Ishikawa (cell line): ENCODE data around the gene MAP4K3.

Source experiments
- CEBPB ChIP-seq: IDR thresholded peaks from 2 replicates; pipeline ENCODE4 v1.6.1; 2012
- CREB1 ChIP-seq: IDR thresholded peaks from 2 replicates; pipeline ENCODE4 v1.6.1; 2012; ENCODE audit warnings: low read depth
- EGR1 ChIP-seq: IDR thresholded peaks from 2 replicates; pipeline ENCODE4 v1.6.1; 2012
- EP300 ChIP-seq: IDR thresholded peaks from 2 replicates; pipeline ENCODE4 v1.6.1; 2012; ENCODE audit warnings: borderline replicate concordance
- FOXM1 ChIP-seq: IDR thresholded peaks from 2 replicates; pipeline ENCODE4 v1.6.1; 2012; ENCODE audit warnings: low read depth, borderline replicate concordance
- MAX ChIP-seq: IDR thresholded peaks from 2 replicates; pipeline ENCODE4 v1.6.1; 2012
- NFIC ChIP-seq: IDR thresholded peaks from 2 replicates; pipeline ENCODE4 v1.6.1; 2012
- RAD21 ChIP-seq: IDR thresholded peaks from 2 replicates; pipeline ENCODE4 v1.6.1; 2012; ENCODE audit warnings: low read depth
- REST ChIP-seq: IDR thresholded peaks from 2 replicates; pipeline ENCODE4 v1.6.1; 2012; ENCODE audit warnings: low read depth, mild to moderate bottlenecking
- TAF1 ChIP-seq: IDR thresholded peaks from 2 replicates; pipeline ENCODE4 v1.6.1; 2012; ENCODE audit warnings: low read depth, mild to moderate bottlenecking
- TCF12 ChIP-seq: IDR thresholded peaks from 2 replicates; pipeline ENCODE4 v1.6.1; 2012; ENCODE audit warnings: low read depth
- TEAD4 ChIP-seq: IDR thresholded peaks from 2 replicates; pipeline ENCODE4 v1.6.1; 2012
- USF1 ChIP-seq: IDR thresholded peaks from 2 replicates; pipeline ENCODE4 v1.6.1; 2012
- YY1 ChIP-seq: IDR thresholded peaks from 2 replicates; pipeline ENCODE4 v1.6.1; 2012; ENCODE audit warnings: low read depth
- ZBTB7A ChIP-seq: IDR thresholded peaks from 2 replicates; pipeline ENCODE4 v1.6.1; 2012; ENCODE audit warnings: low read depth

Gene MAP4K3

GRCh38 chr2:39243469-39244123, 193.5 kb downstream of the MAP4K3 start, which contains the start of gene CDKL4:
Gene CDKL4 (minus strand): TSS chr2:39243970.
- TF ChIP-seq YY1 (no peak), TEAD4 (no peak), TCF12 (no peak), REST (no peak), ZBTB7A (no peak), NFIC (no peak), MAX (no peak), EGR1 (no peak), EP300 (no peak), CREB1 (no peak), TAF1 (no peak), CEBPB (no peak), RAD21 (no peak), FOXM1 (no peak), USF1 (no peak)

- TF ChIP-seq EGR1 (no peak), REST (no peak), USF1 (no peak), MAX (no peak), CREB1 (no peak)
Observed at GRCh38 chr2:39241588-39241987, 195.5 kb downstream of the MAP4K3 start.

GRCh38 chr2:39240758-39241157, 196.3 kb downstream of the MAP4K3 start:
- no peak for TF ChIP-seq USF1
- no peak for TF ChIP-seq REST
- TF ChIP-seq EP300, result no peak
- TF ChIP-seq CREB1, result no peak
- TF ChIP-seq RAD21, result no peak
- no peak for TF ChIP-seq TEAD4
- no peak for TF ChIP-seq EGR1
- no peak for TF ChIP-seq CEBPB

GRCh38 chr2:39234754-39235153, 202.3 kb downstream of the MAP4K3 start:
- TF ChIP-seq REST (no peak), CEBPB (peak; percentile 66; the same call in 1 of the 2 replicates)
